SH-SY5Y (cell line): ENCODE results near the gene TMA16.

Experiments used
- GATA2 ChIP-seq: IDR thresholded peaks from 2 replicates; pipeline ENCODE4 v1.6.1; 2011; ENCODE audit warnings: mild to moderate bottlenecking, low read depth, low read length
- GATA3 ChIP-seq: IDR thresholded peaks from 2 replicates; pipeline ENCODE4 v1.6.1; 2011; ENCODE audit warnings: low read depth, mild to moderate bottlenecking, low read length, moderate library complexity

The TMA16 gene

DNA sequence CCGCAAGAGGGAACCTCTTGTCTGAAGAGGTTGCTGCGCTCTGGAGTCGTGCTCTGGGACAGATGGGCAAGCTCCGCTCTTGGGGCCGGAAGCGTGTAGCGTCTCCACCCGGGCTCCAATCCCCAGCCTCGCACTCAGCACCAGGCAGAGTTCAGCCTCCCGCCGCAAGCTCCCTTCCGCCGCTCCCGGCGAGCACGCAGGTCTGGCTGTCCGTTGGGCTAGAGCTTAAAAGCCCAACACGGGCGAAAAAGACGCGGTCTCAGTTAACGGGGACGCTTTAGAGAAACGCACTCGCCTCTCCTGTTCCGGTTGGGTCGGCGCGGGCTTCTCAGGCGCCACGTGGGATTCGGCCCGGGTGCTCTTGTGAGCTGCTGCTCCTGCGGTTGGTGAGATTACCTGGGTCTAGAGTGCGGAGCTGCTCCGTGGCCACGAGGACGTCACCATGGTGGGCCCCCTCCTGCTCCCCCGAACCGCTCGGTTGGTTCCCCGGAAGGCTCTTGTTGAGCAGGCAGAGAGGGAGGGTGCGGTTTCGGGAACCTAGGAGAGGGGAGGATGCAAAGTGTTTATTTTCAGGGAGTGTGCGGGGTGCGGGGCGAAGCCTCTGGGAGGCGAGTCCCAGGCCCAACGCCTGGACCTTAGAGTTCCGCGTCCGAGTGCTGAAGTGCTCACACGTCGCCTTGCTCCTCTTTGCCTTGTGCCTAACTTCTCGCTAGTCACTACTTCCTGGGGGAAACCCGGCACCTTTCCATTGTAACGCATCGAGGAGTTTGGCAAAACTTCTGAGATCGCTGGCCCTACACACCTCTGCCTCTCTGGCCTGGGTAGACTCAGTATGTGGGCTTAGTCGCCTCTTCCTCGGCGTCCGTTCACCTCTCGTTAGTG lies at the start of gene TMA16:
TSS of gene TMA16 (plus strand) at position 331 of the 882 bp plus-strand sequence. CDS start at position 443, 112 bp downstream.
- TF ChIP-seq GATA3, result no peak
- no peak for TF ChIP-seq GATA2

DNA sequence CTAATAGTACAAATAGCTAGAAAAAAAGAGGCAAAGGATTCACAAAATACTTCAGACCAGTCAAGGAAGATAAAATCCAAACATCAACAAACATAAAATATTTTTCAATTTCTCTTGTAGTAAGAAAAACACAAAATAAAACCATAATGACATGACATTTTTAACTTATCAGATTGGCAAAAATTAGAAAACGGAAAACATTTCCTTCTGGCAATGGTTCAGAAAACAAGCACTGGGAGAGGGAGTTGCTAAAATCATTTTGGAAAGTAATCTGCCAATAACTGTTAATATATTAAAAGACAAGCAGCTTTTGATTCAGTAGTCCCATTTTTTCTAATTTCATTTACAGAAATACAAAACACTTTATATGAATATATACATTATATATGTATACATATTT lies 47.0 kb upstream of the TMA16 start:
- TF ChIP-seq GATA3 (no peak), GATA2 (no peak)

DNA sequence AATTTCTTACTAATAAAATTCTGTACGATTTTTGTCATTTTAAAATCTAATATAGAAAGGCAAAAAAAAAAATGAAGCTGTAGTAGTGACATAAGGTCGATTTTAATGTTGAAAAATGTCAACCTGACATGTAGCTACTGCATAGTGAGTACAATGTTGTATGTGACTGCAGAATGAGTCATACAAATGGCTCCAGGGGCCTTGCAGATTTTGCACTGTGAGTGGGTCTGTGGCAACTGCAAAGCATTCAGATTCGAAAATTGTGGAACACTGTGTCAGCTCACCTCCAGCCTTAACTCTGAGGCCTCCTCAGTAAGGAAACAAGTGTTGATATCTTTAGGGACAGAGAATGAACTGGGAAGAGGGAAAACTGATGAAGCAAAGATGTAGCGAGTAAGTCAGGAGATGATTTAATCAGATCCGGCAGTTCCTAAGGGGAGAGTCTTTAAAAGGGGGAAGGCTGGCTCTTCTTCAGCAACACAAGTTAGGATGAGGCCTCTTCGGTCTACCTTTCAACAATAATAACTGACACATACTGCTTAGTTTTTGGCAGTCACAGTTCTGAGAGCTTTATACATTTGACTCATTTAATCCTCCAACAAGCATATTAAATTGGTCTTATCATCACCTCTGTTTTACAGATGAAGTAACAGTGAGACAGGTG lies 45.8 kb upstream of the TMA16 start:
- TF ChIP-seq GATA2 (no peak), GATA3 (no peak)

DNA sequence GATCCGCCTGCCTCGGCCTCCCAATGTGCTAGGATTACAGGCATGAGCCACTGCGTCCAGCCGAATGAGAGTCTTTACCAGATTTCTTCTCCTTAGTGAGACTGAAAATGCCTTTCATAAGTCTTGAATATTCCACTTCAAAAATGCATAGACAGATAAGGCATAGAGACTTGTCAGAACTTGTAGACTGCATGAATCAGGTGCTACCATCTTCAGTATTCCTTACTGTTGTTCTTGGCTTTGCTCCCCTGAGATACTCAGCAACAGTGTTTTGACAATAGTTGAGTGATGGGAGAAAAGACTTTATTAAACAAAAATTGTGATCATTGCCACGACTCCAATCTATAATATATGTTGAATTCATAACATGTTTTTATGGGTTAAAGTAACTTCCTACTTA lies 31.9 kb upstream of the TMA16 start:
- TF ChIP-seq GATA2 (no peak), GATA3 (no peak)

DNA sequence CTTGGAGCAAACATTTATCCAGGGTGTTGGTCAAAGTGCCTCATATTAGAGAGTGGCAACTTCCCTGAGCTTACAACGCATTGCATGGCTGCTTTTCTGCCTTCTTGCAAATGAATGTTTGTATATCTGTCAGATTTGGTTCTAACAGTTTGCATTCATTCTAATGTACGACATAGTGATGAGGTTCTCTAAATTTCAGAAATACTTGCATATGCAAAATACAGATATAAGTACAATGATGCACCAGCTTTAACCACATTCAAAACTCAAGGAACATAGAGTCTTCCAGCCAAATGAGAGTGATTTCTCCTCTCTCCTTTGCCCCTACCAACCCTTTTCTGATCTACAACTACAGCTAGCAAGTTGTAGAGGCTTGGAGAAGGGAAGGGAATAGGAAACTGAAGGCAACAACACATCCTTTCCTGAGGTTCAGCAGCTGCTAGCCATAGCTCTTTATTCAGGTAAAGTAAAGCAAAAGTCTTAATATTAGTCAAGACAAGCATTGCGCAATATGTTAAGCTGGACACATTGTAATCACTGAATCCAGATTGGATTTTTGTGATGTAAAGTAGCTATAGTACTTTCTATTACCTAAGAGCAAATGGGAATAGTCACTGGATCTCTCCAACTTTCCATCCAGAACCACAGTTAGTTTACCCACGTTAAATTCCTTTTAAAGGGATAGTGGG lies 27.3 kb upstream of the TMA16 start:
- TF ChIP-seq GATA2, result no peak
- TF ChIP-seq GATA3, result no peak

DNA sequence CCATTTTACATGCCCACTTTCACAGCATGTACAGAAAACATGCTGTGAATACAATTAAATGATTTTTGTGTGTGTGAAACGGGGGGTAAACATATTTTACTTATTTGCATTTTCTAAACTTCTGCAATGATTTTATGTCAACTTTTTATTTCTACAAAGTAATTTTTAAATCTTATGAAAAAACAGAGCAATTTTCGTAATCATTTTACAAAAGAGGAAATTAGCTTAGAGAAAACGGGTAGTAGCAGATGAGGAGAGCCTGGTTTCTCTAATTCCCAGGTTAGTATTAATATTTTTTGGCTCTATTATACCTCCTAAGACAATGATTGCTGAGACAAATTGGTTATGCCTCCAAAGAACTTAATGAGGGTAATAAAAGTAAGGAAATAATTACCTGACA lies 24.1 kb upstream of the TMA16 start:
- TF ChIP-seq GATA3 (no peak), GATA2 (no peak)

DNA sequence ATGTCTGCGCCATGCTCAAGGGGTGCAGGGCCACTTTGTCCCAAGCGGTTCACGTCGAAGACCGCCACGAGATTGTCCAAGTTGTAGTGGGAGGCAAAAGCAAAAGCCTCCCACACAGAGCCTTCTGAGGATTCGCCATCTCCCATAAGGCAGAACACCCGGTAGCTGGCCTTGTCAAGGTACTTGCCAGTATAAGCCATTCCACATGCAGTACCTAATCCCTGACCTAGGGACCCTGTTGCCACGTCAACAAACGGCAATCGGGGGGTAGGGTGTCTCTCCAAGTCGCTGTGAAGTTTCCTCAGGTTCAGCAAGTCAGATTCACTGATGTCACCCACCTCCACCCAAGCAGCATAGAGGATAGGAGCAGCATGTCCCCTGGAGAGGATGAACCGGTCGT lies 21.4 kb upstream of the TMA16 start:
- TF ChIP-seq GATA3 (no peak), GATA2 (no peak)

DNA sequence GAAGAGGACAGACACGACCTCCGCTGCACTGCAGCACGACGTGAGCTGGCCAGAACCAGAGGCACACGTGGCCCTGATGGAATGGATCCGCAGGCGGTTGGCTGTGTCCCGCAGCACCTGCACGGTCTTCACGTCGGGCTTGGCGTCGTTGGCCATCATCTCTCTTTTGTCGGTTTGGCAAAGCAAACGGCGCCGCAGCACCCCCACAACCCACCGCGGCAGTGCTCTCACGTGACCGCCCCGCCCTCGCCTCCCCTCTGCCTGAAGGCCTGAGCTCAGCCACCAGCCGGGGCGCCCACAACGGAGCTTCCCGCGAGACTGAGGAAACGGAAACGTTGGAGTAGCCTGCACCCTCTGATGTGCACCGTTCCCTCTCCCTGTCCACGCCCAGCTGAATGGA lies 20.9 kb upstream of the TMA16 start, which contains the start of gene TKTL2:
TSS of gene TKTL2 (minus strand) at position 179 of the 400 bp plus-strand sequence. CDS start at position 159, 20 bp downstream.
- TF ChIP-seq GATA3 (no peak), GATA2 (no peak)

DNA sequence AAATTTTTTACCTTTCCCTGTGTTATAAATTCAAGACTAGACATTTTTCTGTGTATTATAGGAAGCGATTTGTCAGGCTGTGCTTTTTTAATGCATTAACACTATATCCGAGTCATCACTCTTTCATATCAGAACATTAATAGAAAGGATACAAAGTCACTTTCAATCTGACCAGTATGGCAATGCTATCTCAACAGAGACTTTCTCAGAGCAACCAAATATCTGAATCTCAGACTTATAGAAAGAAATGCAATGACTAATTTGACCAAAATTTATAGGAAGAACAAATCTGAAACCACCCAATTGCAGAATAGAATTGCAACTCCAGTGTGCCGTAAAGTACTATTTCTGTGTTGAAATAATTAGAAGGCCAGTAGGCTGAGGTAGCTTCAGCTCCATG lies 20.5 kb upstream of the TMA16 start:
- TF ChIP-seq GATA2 (no peak), GATA3 (no peak)

DNA sequence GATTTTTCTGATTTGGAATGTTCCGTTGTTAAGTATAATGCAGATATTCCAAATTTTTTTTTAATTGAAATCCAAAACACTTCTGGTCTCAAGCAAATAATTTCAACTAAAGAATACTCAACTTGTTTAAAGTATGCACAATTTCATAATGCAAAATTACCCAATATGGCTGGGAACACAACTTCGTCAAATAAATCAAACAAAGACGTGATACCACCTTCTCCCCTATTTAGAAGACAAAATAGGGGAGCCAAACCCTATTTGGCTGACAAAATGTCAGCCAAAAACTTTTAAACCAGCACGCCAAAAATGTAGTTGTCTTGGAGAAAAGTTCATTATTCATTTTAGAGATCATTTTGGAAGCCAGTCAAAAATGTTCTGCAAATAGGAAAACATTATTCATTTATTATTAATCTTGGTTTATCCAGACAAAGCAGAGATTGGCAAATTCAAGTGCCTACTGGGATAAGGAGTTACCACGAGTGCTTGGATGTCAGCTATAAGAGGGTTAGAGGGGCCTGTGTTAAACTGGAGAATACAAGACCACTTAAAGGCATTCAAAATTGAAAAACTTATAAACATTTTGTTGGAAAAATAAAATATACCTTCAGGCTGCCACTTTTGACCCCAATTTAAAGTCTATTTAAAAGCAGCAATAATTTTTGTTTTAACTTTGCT lies 17.6 kb upstream of the TMA16 start:
- TF ChIP-seq GATA2 (no peak), GATA3 (no peak)

DNA sequence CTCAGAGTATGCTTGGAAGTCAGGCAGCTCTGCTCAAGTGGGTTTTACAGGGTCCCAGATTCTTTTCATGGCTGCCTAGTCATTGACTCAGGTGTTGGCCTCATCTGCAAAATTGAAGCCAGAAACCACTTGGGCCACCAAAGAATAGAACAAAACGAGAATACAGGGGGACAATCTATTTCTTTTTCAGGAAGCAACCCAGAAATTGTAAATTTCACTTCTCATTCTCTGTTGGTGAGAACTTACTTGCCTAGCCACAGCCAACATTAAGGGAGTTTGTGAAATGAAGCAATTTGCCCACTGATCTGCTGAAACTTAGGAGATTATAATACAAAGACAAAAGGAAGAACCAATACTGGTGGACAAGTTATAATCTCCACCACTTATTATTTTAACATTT lies 12.3 kb upstream of the TMA16 start:
- TF ChIP-seq GATA2, result no peak
- no peak for TF ChIP-seq GATA3

DNA sequence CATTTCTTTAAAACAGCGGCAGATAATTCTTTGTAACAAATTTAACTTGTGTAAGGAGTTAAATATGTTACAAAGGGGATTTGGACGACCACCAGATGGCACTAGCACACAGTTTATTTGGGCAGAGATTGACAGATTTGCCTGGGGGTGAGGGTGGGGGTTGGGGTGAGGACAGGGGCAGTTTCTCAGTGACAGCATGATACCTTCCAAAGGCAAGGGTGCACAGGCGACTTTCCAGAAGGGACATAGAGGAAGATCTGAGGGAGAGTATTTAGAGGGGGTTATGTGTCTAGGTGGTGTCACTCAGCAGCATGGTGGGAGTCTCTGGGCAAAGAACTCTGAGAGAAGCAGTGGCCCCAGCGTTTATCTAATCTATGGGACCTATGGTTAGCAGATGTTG lies 9.6 kb upstream of the TMA16 start:
- TF ChIP-seq GATA2, result no peak
- TF ChIP-seq GATA3, result no peak

DNA sequence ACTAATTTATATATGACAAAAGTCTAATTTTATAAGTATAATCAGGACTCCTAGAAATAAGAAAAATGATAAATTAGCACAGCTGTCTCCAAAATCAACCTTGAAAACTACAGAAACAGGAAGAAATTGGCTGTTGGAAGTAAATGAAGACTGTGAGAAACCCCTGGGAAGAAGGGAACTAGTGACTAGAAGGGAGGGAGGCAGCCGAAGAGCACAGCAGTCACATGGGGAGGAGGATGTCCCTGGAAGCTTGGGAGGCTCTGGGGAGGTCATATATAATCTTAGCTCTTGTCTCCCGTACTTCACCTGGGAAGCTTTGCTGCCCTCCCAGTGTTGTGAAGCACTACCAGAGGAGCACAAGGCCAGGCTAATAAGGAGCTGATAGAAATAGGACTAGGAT lies 8.9 kb upstream of the TMA16 start:
- no peak for TF ChIP-seq GATA3
- no peak for TF ChIP-seq GATA2

DNA sequence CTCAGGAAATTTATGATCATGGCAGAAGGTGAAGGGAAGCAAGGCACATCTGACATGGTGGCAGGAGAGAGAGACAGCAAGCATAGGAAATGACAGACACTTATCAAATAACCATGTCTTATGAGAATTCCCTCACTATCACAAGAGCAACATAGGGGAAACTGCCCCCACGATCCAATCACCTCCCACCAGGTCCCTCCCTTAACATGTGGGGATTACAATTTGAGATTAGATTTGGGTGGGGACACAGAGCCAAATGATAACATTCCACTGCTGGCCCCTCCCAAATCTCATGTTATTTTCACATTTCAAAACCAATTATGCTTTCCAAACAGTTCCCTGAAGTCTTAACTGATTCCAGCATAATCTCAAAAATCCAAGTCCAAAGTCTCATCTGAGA lies 8.2 kb upstream of the TMA16 start:
- TF ChIP-seq GATA2 (no peak), GATA3 (no peak)
